Measurements from ENCODE around the gene RNLS. TPM values are rescaled to one million over a fixed set of nuclear protein-coding genes. Genes with fewer than 3 reads are reported as not detected.

The RNLS gene
- total and polyA plus RNA-seq, 4 experiments from 2014 or later, result 1.7 to 5.8 (median 2.7) TPM

DNA sequence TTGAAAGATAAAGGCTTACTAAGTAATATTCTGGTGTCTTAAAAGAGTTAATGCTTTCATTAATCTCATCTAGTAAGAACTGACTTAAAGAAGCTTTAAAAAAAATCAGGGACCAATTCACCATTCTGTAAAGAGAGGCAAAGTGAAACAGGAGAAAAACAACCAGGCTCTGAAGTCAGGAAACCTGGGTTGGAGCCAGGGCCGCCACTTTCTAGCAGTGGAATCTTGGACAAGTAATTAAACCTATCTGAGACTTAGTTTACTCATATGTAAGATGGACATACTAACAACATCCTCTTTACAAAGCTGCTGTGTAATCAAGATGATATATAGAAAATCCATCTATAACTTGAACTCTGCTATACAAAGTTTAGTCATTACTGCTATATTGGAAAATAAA lies 154.1 kb downstream of the RNLS start:
- no peaks in the 10 kb centered on the region for H3K36me3 ChIP-seq (ENCODE audit: insufficient read depth, low read length)
- Mint-ChIP-seq H3K4me1 (peaks cover 10 to 13% (median 11%) of the 10 kb centered on the region in 4 donors), H3K9me3 (peaks cover 0 to 5% (median 0%) of the 10 kb centered on the region in 8 donors), H3K27me3 (no peaks in the 10 kb centered on the region), H3K4me3 (no peak overlapping the region), H3K36me3 (no peaks in the 10 kb centered on the region), H3K27ac (no peak overlapping the region)
- ChIA-PET CTCF (ENCODE audit: partially characterized antibody) (no interaction called here), POLR2A (ENCODE audit: partially characterized antibody) (no interaction called here)
- no peaks in the 10 kb centered on the region for H3K27me3 ChIP-seq (ENCODE audit: insufficient read depth, low read length)
- peaks cover 8% of the 10 kb centered on the region for H3K4me1 ChIP-seq (ENCODE audit: insufficient read depth, low read length)
- H3K27ac ChIP-seq (ENCODE audit: low read depth, low read length), result no peak overlapping the region
- H3K4me3 ChIP-seq (ENCODE audit: low read length in 2 of 2), result no peak overlapping the region
- intact Hi-C loops (cut with micrococcal nuclease), result no loop called here
- DNase-seq, result no peak
- H3K9me3 ChIP-seq (ENCODE audit: control insufficient read depth in 1 of 2, low read length in 2 of 2), result no peaks in the 10 kb centered on the region

DNA sequence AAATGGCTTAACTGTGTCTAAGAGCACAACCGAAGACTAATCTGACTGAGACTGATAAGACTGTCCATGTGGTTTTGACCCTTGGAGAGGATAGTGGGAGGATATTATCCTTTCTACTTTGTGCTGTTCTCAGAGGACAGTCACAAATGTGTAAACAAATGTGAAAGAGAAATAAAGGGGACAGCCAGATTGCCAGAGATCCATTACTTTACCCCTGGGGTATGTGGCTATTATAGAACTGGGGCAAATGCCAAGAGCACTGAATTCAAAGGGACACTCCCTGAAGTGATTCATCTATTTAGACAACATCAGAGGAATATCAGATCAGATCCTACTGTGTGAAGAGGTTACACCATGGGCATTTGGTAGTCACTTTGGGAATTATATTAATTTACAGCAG lies 154.7 kb downstream of the RNLS start:
- Mint-ChIP-seq H3K36me3 (no peaks in the 10 kb centered on the region), H3K4me1 (peaks cover 10 to 13% (median 11%) of the 10 kb centered on the region in 4 donors), H3K27ac (no peak overlapping the region), H3K9me3 (peaks cover 0 to 5% (median 0%) of the 10 kb centered on the region in 8 donors), H3K27me3 (no peaks in the 10 kb centered on the region), H3K4me3 (no peak overlapping the region)
- H3K27ac ChIP-seq (ENCODE audit: low read depth, low read length), result no peak overlapping the region
- POLR2A ChIA-PET (ENCODE audit: partially characterized antibody), result no interaction called here
- H3K4me1 ChIP-seq (ENCODE audit: insufficient read depth, low read length), result peaks cover 8% of the 10 kb centered on the region
- no peak for DNase-seq
- H3K9me3 ChIP-seq (ENCODE audit: control insufficient read depth in 1 of 2, low read length in 2 of 2), result no peaks in the 10 kb centered on the region
- no peaks in the 10 kb centered on the region for H3K36me3 ChIP-seq (ENCODE audit: insufficient read depth, low read length)
- no peak overlapping the region for H3K4me3 ChIP-seq (ENCODE audit: low read length in 2 of 2)
- intact Hi-C loops (cut with micrococcal nuclease), result no loop called here
- CTCF ChIA-PET (ENCODE audit: partially characterized antibody), result no interaction called here
- no peaks in the 10 kb centered on the region for H3K27me3 ChIP-seq (ENCODE audit: insufficient read depth, low read length)

- H3K27me3 Mint-ChIP-seq, result no peaks in the 10 kb centered on the region
- no peak overlapping the region for H3K27ac ChIP-seq (ENCODE audit: low read depth, low read length)
- DNase-seq, result no peak
- no peak overlapping the region for H3K27ac Mint-ChIP-seq
- ChIA-PET POLR2A (ENCODE audit: partially characterized antibody) (no interaction called here), CTCF (ENCODE audit: partially characterized antibody) (no interaction called here)
- H3K4me3 Mint-ChIP-seq, result no peak overlapping the region
- H3K36me3 ChIP-seq (ENCODE audit: insufficient read depth, low read length), result no peaks in the 10 kb centered on the region
- H3K4me1 ChIP-seq (ENCODE audit: insufficient read depth, low read length), result peaks cover 8% of the 10 kb centered on the region
- peaks cover 0 to 2% (median 0%) of the 10 kb centered on the region in 8 donors for H3K9me3 Mint-ChIP-seq
- H3K4me1 Mint-ChIP-seq, result peaks cover 10 to 13% (median 11%) of the 10 kb centered on the region in 4 donors
- no peaks in the 10 kb centered on the region for H3K27me3 ChIP-seq (ENCODE audit: insufficient read depth, low read length)
- H3K4me3 ChIP-seq (ENCODE audit: low read length in 2 of 2), result no peak overlapping the region
- H3K36me3 Mint-ChIP-seq, result no peaks in the 10 kb centered on the region
- H3K9me3 ChIP-seq (ENCODE audit: control insufficient read depth in 1 of 2, low read length in 2 of 2), result no peaks in the 10 kb centered on the region
- intact Hi-C loops (cut with micrococcal nuclease), result no loop called here
These were observed 156.1 kb downstream of the RNLS start for GRCh38 chr10:88427024-88427423.

DNA sequence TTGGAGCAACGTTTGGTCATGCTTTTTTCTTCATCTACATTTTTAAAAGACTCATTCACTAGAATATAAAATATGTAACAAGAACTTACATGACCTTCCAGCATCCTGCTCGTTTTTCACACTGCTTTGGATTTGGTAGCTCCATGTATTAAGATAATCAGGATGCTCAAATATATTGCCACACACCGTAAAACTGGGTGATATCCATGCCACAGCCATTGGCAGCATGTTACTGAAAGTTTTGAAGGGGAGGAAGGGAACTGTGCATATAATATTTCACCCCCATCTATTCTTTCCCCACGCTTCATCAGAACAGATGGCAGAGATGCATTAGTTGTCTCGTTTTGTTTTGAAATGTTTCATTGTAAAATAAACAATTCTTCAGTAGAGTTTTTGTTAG lies 158.2 kb downstream of the RNLS start:
- H3K27ac ChIP-seq (ENCODE audit: low read depth, low read length), result no peak overlapping the region
- H3K27me3 ChIP-seq (ENCODE audit: insufficient read depth, low read length), result no peaks in the 10 kb centered on the region
- Mint-ChIP-seq H3K27me3 (no peaks in the 10 kb centered on the region), H3K4me1 (peaks cover 10 to 13% (median 11%) of the 10 kb centered on the region in 4 donors), H3K36me3 (no peaks in the 10 kb centered on the region), H3K4me3 (no peak overlapping the region), H3K27ac (no peak overlapping the region), H3K9me3 (no peaks in the 10 kb centered on the region)
- CTCF ChIA-PET (ENCODE audit: partially characterized antibody), result no interaction called here
- H3K4me1 ChIP-seq (ENCODE audit: insufficient read depth, low read length), result peaks cover 8% of the 10 kb centered on the region
- no peaks in the 10 kb centered on the region for H3K9me3 ChIP-seq (ENCODE audit: control insufficient read depth in 1 of 2, low read length in 2 of 2)
- no peak overlapping the region for H3K4me3 ChIP-seq (ENCODE audit: low read length in 2 of 2)
- POLR2A ChIA-PET (ENCODE audit: partially characterized antibody), result no interaction called here
- H3K36me3 ChIP-seq (ENCODE audit: insufficient read depth, low read length), result no peaks in the 10 kb centered on the region
- intact Hi-C loops (cut with micrococcal nuclease), result no loop called here
- no peak for DNase-seq

DNA sequence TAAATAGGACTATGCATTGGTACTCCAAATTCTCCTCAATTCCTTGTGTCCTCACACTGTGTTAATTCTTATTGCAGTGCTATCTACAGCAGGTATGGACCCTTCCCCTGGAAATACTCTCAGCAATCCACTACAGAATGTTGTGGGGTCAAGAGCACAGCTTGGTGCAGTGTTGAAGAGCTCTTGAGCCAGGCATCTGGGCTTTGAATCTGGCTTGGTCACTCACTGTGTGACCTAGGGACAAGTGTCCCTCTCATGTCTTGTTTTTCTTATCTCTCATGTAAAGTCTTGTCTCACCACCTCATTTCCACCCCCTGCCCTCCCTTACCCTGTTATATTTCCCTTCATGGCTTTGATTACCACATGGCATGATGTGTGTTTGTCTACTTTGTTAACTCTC lies 159.4 kb downstream of the RNLS start:
- H3K4me3 ChIP-seq (ENCODE audit: low read length in 2 of 2), result no peak overlapping the region
- H3K4me1 Mint-ChIP-seq, result peaks cover 10 to 13% (median 11%) of the 10 kb centered on the region in 4 donors
- no peak for DNase-seq
- no peak overlapping the region for H3K27ac Mint-ChIP-seq
- no peaks in the 10 kb centered on the region for H3K27me3 ChIP-seq (ENCODE audit: insufficient read depth, low read length)
- H3K36me3 ChIP-seq (ENCODE audit: insufficient read depth, low read length), result no peaks in the 10 kb centered on the region
- H3K9me3 Mint-ChIP-seq, result no peaks in the 10 kb centered on the region
- no peaks in the 10 kb centered on the region for H3K36me3 Mint-ChIP-seq
- intact Hi-C loops (cut with micrococcal nuclease), result no loop called here
- ChIA-PET CTCF (ENCODE audit: partially characterized antibody) (no interaction called here), POLR2A (ENCODE audit: partially characterized antibody) (no interaction called here)
- H3K4me1 ChIP-seq (ENCODE audit: insufficient read depth, low read length), result peaks cover 8% of the 10 kb centered on the region
- H3K9me3 ChIP-seq (ENCODE audit: control insufficient read depth in 1 of 2, low read length in 2 of 2), result no peaks in the 10 kb centered on the region
- no peaks in the 10 kb centered on the region for H3K27me3 Mint-ChIP-seq
- H3K4me3 Mint-ChIP-seq, result no peak overlapping the region
- H3K27ac ChIP-seq (ENCODE audit: low read depth, low read length), result no peak overlapping the region

- Histone ChIP-seq H3K27me3 (ENCODE audit: insufficient read depth, low read length) (no peaks in the 10 kb centered on the region), H3K27ac (ENCODE audit: low read depth, low read length) (no peak overlapping the region), H3K4me3 (ENCODE audit: low read length in 2 of 2) (no peak overlapping the region), H3K9me3 (ENCODE audit: control insufficient read depth in 1 of 2, low read length in 2 of 2) (no peaks in the 10 kb centered on the region), H3K4me1 (ENCODE audit: insufficient read depth, low read length) (peaks cover 2% of the 10 kb centered on the region), H3K36me3 (ENCODE audit: insufficient read depth, low read length) (no peaks in the 10 kb centered on the region)
- Mint-ChIP-seq H3K27ac (no peak overlapping the region), H3K4me3 (no peak overlapping the region), H3K9me3 (no peaks in the 10 kb centered on the region), H3K27me3 (no peaks in the 10 kb centered on the region), H3K4me1 (peaks cover 2 to 10% (median 3%) of the 10 kb centered on the region in 4 donors), H3K36me3 (no peaks in the 10 kb centered on the region)
- CTCF ChIA-PET (ENCODE audit: partially characterized antibody), result no interaction called here
- POLR2A ChIA-PET (ENCODE audit: partially characterized antibody), result no interaction called here
- intact Hi-C loops (cut with micrococcal nuclease), result no loop called here
- no peak for DNase-seq
These were observed 161.5 kb downstream of the RNLS start for GRCh38 chr10:88421590-88421989.

DNA sequence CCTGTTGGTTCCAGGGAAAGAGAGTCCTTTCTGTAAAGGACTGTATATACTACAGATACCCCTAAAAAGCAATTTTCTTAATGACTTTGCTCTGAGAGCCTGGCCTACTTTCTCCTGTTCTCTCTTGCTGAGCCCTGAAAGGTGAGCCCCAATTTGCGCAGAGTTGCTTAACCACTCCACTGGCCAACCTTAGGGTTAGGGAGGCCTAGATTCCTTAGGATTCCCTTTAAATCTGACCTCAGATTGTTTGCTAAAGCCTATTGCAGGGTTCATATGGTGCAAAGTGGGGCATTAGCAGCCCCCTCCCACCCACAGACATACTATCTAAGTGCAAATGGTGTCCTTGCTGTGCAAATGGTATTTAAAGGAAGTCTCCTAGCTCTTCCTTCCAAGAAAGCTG lies 164.2 kb downstream of the RNLS start:
- Histone ChIP-seq H3K9me3 (ENCODE audit: control insufficient read depth in 1 of 2, low read length in 2 of 2) (no peaks in the 10 kb centered on the region), H3K36me3 (ENCODE audit: insufficient read depth, low read length) (no peaks in the 10 kb centered on the region), H3K4me1 (ENCODE audit: insufficient read depth, low read length) (no peaks in the 10 kb centered on the region), H3K27ac (ENCODE audit: low read depth, low read length) (no peak overlapping the region), H3K4me3 (ENCODE audit: low read length in 2 of 2) (no peak overlapping the region), H3K27me3 (ENCODE audit: insufficient read depth, low read length) (no peaks in the 10 kb centered on the region)
- ChIA-PET POLR2A (ENCODE audit: partially characterized antibody) (no interaction called here), CTCF (ENCODE audit: partially characterized antibody) (no interaction called here)
- no peaks in the 10 kb centered on the region for H3K4me1 Mint-ChIP-seq
- intact Hi-C loops (cut with micrococcal nuclease), result no loop called here
- no peaks in the 10 kb centered on the region for H3K27me3 Mint-ChIP-seq
- DNase-seq, result no peak
- H3K9me3 Mint-ChIP-seq, result no peaks in the 10 kb centered on the region
- H3K36me3 Mint-ChIP-seq, result no peaks in the 10 kb centered on the region
- H3K27ac Mint-ChIP-seq, result no peak overlapping the region
- H3K4me3 Mint-ChIP-seq, result no peak overlapping the region

DNA sequence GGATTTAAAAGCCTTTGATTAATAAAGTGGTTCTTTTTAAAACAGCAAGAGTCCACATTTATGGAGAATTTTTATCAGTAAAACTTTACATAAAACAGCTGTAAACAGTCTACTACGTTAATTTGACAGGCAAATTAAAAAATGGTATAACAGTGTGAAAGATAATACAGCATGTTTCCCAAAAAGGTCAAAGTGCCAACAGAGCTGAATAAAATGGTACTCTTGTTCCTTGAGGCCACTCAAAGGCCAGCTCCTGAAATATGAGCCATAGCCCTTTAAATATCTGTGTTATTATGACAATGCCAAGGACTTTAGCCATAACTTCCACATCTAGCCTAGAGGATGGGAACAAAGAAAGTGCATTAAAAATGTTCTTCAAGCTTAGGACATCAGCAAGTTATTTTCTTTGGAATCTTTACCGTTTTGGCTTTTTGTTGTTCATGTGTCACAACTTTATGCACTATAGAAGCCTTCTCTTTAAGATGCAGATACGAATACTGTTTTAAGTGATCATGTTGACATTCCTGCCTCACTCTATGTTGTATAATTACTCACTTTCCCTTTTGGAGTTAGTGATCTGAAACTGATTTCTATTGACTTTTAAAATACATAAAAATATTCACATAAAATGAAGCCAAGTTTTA lies 165.6 kb downstream of the RNLS start:
- ChIA-PET POLR2A (ENCODE audit: partially characterized antibody) (no interaction called here), CTCF (ENCODE audit: partially characterized antibody) (no interaction called here)
- Mint-ChIP-seq H3K27ac (no peak overlapping the region), H3K9me3 (no peaks in the 10 kb centered on the region), H3K27me3 (no peaks in the 10 kb centered on the region), H3K36me3 (no peaks in the 10 kb centered on the region), H3K4me3 (no peak overlapping the region), H3K4me1 (no peaks in the 10 kb centered on the region)
- H3K4me3 ChIP-seq (ENCODE audit: low read length in 2 of 2), result no peak overlapping the region
- no peaks in the 10 kb centered on the region for H3K36me3 ChIP-seq (ENCODE audit: insufficient read depth, low read length)
- no peaks in the 10 kb centered on the region for H3K9me3 ChIP-seq (ENCODE audit: control insufficient read depth in 1 of 2, low read length in 2 of 2)
- H3K27me3 ChIP-seq (ENCODE audit: insufficient read depth, low read length), result no peaks in the 10 kb centered on the region
- no peaks in the 10 kb centered on the region for H3K4me1 ChIP-seq (ENCODE audit: insufficient read depth, low read length)
- intact Hi-C loops (cut with micrococcal nuclease), result no loop called here
- no peak for DNase-seq
- H3K27ac ChIP-seq (ENCODE audit: low read depth, low read length), result no peak overlapping the region

Measured in CD4-positive, alpha-beta memory T cell (primary cell).